HL-60 (cell line): ENCODE results near the gene PERCC1.

Experiments
- DNase-seq, 2 experiments: peaks; one replicate each; pipeline ENCODE4 v3.0.0-alpha.2; 2010 to 2020; ENCODE audit warnings: low read depth in 1 of 2, low spot score in 1 of 2
- H3K27ac ChIP-seq: fragments of 250-450 bp; sonication (Bioruptor Pico); replicated peaks from 2 replicates; pipeline ENCODE4 v1.5.1; 2020; ENCODE audit warnings: mild to moderate bottlenecking, moderate library complexity
- H3K27me3 ChIP-seq: fragments of 250-450 bp; sonication (Bioruptor Pico); 2 replicates; pipeline ENCODE4 v1.5.1; 2021; ENCODE audit warnings: mild to moderate bottlenecking, moderate library complexity; ENCODE audit not compliant: insufficient read depth, poor library complexity, severe bottlenecking
- H3K4me3 ChIP-seq: replicated peaks from 2 replicates; pipeline ENCODE4 v1.5.1; 2011; ENCODE audit warnings: mild to moderate bottlenecking, control low read depth, low read length; ENCODE audit not compliant: insufficient read depth
- CTCF ChIP-seq: IDR thresholded peaks from one replicate; pipeline ENCODE4 v1.5.1; 2011; ENCODE audit warnings: low read length, control low read depth, inconsistent platforms; ENCODE audit not compliant: insufficient read depth
- GABPA ChIP-seq: IDR thresholded peaks from 2 replicates; pipeline ENCODE4 v1.6.1; 2012; ENCODE audit warnings: low read depth
- POLR2AphosphoS5 ChIP-seq: IDR thresholded peaks from 2 replicates; pipeline ENCODE4 v1.6.1; 2012; ENCODE audit warnings: low read depth
- REST ChIP-seq: IDR thresholded peaks from 2 replicates; pipeline ENCODE4 v1.6.1; 2012; ENCODE audit warnings: low read depth; ENCODE audit not compliant: insufficient replicate concordance
- SPI1 ChIP-seq: IDR thresholded peaks from 2 replicates; pipeline ENCODE4 v1.6.1; 2012; ENCODE audit warnings: low read depth, mild to moderate bottlenecking, borderline replicate concordance

The PERCC1 gene

GRCh38 chr16:1390239-1390779 lies 40.6 kb upstream of the PERCC1 start:
- TF ChIP-seq REST: no peak
- TF ChIP-seq GABPA: no peak
- no peak for TF ChIP-seq SPI1
- TF ChIP-seq POLR2AphosphoS5: no peak
- TF ChIP-seq CTCF: no peak
- H3K27me3 ChIP-seq: no peaks in the 10 kb centered on the region
- no peak overlapping the region for H3K27ac ChIP-seq
- DNase-seq: no peak
- H3K4me3 ChIP-seq: no peak overlapping the region

GRCh38 chr16:1392826-1393225 lies 38.1 kb upstream of the PERCC1 start:
- Histone ChIP-seq H3K27me3 (no peaks in the 10 kb centered on the region), H3K4me3 (no peak overlapping the region), H3K27ac (no peak overlapping the region)
- no peak for TF ChIP-seq REST
- TF ChIP-seq POLR2AphosphoS5: no peak
- TF ChIP-seq GABPA: no peak
- TF ChIP-seq SPI1: no peak
- no peak for TF ChIP-seq CTCF
- no peak for DNase-seq

GRCh38 chr16:1393613-1394176 lies 37.2 kb upstream of the PERCC1 start:
- no peak overlapping the region for H3K27ac ChIP-seq
- no peak for TF ChIP-seq REST
- TF ChIP-seq POLR2AphosphoS5: no peak
- no peak for TF ChIP-seq SPI1
- TF ChIP-seq GABPA: no peak
- TF ChIP-seq CTCF: no peak
- DNase-seq: no peak
- no peaks in the 10 kb centered on the region for H3K27me3 ChIP-seq
- H3K4me3 ChIP-seq: no peak overlapping the region
